GM23248 (cell line): ENCODE measurements around the gene PTDSS2.

Source experiments
- EZH2 ChIP-seq: fragments of 200-600 bp; sonication (generic); IDR thresholded peaks from 2 replicates; pipeline ENCODE4 v1.6.1; 2018; ENCODE audit warnings: antibody characterized with exemption, mild to moderate bottlenecking; ENCODE audit not compliant: insufficient read depth, poor library complexity, severe bottlenecking
- EZH2phosphoT487 ChIP-seq: fragments of 200-600 bp; sonication (generic); IDR thresholded peaks from 2 replicates; pipeline ENCODE4 v1.6.1; 2018; ENCODE audit warnings: antibody characterized with exemption, moderate library complexity, mild to moderate bottlenecking, low read depth; ENCODE audit not compliant: insufficient read depth

GRCh38 chr11:412641-413119, 37.4 kb upstream of the PTDSS2 start:
- TF ChIP-seq EZH2: no peak
- no peak for TF ChIP-seq EZH2phosphoT487
